ENCODE data around the gene TRABD2B.

DNA sequence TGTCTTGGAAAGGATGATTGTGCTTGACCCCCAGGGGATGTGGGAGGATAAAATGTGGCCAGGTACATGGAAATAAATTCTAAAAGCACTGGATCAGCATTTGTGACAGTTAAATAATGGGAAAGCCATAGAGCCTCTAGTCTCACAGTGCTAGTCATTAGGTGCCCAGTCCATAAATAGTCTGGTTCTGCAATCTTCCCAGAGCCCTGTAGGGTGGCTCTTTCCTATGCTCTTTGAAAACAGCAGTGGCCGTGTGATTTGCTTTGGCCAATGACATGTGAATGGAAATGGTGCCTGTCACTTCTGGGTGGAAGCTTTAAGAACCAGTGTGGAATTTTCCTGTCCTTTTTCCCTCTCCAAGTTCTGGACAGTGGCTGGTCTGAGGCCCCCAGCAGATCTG lies 113.2 kb downstream of the TRABD2B start:
- TF ChIP-seq, protein P1, sequence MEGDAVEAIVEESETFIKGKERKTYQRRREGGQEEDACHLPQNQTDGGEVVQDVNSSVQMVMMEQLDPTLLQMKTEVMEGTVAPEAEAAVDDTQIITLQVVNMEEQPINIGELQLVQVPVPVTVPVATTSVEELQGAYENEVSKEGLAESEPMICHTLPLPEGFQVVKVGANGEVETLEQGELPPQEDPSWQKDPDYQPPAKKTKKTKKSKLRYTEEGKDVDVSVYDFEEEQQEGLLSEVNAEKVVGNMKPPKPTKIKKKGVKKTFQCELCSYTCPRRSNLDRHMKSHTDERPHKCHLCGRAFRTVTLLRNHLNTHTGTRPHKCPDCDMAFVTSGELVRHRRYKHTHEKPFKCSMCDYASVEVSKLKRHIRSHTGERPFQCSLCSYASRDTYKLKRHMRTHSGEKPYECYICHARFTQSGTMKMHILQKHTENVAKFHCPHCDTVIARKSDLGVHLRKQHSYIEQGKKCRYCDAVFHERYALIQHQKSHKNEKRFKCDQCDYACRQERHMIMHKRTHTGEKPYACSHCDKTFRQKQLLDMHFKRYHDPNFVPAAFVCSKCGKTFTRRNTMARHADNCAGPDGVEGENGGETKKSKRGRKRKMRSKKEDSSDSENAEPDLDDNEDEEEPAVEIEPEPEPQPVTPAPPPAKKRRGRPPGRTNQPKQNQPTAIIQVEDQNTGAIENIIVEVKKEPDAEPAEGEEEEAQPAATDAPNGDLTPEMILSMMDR (conservative IDR thresholded peaks at IDR 0.05), result no peak
- no peak for TF ChIP-seq ZFX (IDR thresholded peaks at IDR 0.05)

Measured in C4-2B (cell line).